Measurements from ENCODE around the gene MAPKAP1.
"Not testable (repeated sequence)": the region's sequence is repeated elsewhere in the genome, so short reads cannot be mapped to it uniquely, and the experiment has no call there.

MAPKAP1 gene

DNA sequence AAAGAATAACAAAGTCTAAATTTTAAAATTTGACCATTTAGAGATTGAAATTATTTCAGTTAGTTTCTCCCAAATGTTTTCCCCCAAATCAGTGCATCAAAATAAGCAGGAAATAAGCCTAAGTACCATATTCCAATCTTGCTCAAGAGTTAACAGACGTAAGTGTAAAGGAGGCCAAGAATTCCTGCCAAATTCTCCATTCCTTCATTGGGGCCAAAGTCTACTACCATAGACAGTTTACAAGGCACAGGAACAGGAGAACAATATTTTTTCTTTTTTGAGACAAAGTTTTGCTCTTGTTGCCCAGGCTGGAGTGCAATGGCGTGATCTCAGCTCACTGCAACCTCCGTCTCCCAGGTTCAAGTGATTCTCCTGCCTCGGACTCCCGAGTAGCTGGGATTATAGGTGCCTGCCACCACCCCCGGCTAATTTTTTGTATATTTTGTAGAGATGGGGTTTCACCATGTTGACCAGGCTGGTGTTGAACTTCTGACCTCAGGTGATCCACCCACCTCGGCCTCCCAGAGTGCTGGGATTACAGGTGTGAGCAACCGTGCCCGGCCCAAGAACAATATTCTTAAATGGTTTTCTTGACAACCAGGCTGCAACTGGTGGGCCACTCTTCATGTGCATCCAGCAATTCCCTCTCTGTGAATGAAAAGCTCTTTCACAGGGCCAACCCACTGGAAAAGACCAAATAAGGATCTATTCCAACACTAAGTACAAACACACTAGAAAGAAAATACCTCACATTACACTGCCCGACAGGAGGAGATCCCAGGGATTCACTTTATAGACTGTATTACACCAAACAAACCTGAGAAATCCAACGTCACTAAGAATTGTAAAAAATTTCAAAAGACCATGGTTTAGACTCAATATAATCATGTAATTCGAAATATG lies 127.7 kb downstream of the MAPKAP1 start:
- DNase-seq (ENCODE audit: extremely low spot score, insufficient read length, low read depth): no peak

DNA sequence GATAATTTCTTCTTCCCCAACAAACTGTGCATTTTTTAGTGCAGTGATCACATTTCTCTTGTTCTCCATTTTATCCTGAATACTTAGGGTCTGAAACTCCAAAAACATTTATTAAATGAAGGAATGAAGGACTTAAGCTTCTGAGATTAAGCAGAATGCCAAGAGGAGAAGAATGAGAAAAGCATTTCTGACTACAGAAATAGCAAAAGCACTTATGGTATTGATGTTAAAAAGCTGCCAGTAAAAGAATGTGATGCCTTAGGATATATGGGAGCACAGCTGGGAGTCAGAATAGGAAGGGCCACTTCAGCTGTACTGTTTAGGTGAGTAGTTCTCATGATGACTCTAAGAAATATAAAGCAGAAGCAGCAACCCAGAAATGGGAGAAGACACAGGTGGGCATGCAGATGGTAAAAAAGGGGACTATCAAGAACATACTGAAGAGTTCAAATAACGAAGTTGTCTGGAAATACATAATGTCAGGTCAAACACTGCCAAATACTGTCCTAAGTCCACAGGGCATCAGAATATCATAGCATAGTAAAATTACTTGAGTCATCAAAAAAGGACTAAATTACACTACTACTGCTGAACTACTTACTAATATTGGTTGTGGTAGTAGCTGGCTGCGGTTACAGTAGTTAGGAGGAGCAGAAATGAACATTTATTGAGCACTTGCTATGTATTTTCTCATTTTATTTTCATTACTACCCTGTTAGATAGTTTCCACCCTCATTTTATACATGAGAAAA lies 132.7 kb downstream of the MAPKAP1 start:
- FAIRE-seq (no peak), DNase-seq (ENCODE audit: extremely low spot score, insufficient read length, low read depth) (no peak)

More for the DNA sequence above, 127.7 kb downstream of the MAPKAP1 start:
- no peak for FAIRE-seq

DNA sequence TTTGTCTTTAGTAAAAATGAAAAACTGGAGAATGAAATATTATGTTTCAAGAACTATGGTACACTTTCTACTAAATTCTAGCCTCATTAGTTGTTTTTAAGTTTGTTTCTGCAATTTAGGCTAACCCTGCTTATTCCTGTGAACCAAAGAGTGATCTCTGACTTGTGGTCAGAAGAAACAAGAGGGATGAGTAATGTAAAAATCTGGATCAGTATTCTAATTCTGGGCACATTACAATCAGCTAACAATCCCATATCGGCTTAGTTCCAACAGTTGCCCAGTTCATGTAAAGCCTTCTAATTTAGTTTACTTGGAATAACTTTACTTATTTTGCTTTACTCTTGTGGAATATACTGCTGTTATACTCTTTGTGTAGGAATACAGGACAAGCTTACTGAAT lies 134.5 kb downstream of the MAPKAP1 start:
- not testable (repeated sequence) for FAIRE-seq; DNase-seq (ENCODE audit: extremely low spot score, insufficient read length, low read depth)

- not testable (repeated sequence) for DNase-seq (ENCODE audit: extremely low spot score, insufficient read length, low read depth); FAIRE-seq
Measured at GRCh38 chr9:125571824-125572223, 135.2 kb downstream of the MAPKAP1 start.

DNA sequence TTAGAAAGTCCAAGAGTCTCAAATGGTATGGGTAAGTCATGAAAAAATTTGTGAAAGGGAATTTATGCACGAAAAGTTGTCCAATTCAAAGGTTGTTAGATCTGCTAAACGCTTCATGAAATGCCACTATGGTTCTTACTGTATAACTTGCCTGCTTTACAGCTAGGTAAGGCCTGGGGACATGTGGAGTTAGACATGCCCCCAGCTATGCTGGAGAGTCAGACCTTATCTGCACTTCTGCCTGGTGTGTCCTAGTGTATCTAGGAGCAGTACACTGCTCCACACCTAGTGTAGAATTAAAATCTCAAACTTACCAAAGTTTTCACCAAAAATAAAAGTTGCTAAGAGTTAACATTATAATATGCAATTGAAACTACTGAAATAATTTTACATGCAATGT lies 136.8 kb downstream of the MAPKAP1 start:
- FAIRE-seq: no peak
- DNase-seq (ENCODE audit: extremely low spot score, insufficient read length, low read depth): no peak

- DNase-seq (ENCODE audit: extremely low spot score, insufficient read length, low read depth) (no peak), FAIRE-seq (no peak)
Measured at GRCh38 chr9:125568621-125569020, 138.4 kb downstream of the MAPKAP1 start.

- FAIRE-seq; DNase-seq (ENCODE audit: extremely low spot score, insufficient read length, low read depth): not testable (repeated sequence)
Measured at GRCh38 chr9:125566051-125566450, 141.0 kb downstream of the MAPKAP1 start.

GRCh38 chr9:125565126-125565525 lies 141.9 kb downstream of the MAPKAP1 start:
- FAIRE-seq (no peak), DNase-seq (ENCODE audit: extremely low spot score, insufficient read length, low read depth) (no peak)

- DNase-seq (ENCODE audit: extremely low spot score, insufficient read length, low read depth) (no peak), FAIRE-seq (no peak)
Measured at GRCh38 chr9:125564631-125565030, 142.4 kb downstream of the MAPKAP1 start.

GRCh38 chr9:125561509-125562148 lies 145.4 kb downstream of the MAPKAP1 start:
- DNase-seq (ENCODE audit: extremely low spot score, insufficient read length, low read depth) (peak; percentile 4), FAIRE-seq (peak; percentile 76)

DNA sequence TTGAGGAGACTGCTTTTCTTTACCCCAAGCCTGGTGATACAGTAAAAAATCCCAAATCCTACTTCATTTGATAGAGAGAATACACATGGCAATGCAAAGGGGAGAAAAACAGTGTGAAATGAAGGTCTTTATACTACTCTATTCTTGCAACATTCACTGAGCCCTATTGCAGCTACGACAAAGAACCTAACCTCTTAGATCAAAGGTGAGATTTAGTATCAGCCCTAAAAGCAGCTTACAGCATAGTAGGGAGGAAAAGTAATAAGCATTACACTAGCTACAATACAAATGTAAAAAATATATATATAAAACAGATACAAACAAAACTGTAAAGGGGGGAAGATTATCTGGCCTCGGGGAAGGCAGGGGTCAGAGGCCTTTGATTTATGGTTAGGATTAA lies 147.1 kb downstream of the MAPKAP1 start:
- FAIRE-seq: no peak
- no peak for DNase-seq (ENCODE audit: extremely low spot score, insufficient read length, low read depth)

DNA sequence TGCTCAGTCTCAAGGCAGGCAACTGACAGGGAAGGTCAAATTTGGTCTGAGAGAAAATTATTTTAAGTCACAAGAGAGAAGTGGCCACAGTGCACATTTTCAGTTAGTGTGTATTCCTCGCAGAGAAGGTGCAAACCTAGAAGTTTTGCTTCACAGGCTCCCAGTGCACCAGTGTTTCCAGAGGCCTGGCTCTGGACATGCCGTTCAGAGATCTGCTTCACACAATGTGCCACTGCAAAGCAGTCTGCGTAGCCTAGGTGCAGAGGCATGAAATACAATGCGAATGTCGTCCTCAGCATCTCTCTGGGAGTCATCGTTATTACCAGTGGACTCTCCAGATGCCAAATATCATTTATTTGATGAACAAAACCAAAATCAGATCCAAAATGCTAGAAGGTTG lies 147.8 kb downstream of the MAPKAP1 start:
- DNase-seq (ENCODE audit: extremely low spot score, insufficient read length, low read depth) (no peak), FAIRE-seq (no peak)

- FAIRE-seq (peak; percentile 87), DNase-seq (ENCODE audit: extremely low spot score, insufficient read length, low read depth) (peak; percentile 50)
Measured at GRCh38 chr9:125558453-125559092, 148.4 kb downstream of the MAPKAP1 start.

DNA sequence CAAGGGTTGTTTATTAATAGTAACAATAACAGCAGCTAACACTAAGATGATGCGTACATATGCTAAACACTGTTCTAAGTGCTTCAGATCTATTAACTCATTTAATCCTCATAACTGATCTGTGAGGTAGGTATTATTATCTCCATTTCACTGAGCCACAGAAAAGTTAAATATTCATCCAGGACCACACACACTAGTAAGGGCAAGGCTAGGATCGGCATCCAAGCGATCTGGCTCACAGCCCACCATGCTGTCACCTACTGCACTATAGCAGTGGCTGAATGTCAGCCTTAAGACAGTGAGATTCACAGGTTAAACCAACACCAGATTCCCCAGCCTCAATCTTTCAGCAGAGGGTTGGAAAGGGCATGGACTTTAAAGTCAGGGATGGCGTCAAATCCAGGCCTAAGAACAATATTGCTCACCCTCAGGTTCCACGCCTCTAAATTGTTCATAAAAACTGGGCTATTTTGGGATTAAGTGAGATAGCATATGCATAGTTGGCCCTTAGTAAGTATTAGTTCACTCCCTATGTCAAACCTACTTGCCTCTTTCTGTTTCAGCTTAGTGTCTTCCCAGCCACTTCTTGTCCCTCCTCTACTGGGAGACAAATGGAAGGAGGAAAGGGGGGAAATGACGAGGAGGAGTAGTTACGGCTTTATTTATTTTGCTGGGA lies 150.8 kb downstream of the MAPKAP1 start:
- no peak for FAIRE-seq
- DNase-seq (ENCODE audit: extremely low spot score, insufficient read length, low read depth): no peak

DNA sequence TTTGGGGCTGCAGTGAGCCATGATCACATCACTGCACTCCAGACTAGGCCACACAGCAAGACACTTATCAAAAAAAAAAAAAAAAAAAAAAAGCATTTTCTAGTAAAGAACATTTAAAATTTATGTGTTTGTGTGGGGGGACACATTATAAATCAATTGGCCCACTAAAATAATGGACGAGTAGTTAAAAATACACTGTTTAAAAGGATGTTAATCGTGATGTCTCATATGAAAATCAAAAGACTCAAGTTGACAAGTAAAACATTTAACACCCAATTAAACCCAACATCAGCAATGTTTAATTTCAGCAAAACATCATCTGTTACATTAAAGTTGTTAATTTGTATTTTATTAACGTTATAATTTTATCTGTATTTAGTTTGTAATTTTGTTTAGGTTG lies 152.3 kb downstream of the MAPKAP1 start:
- FAIRE-seq (no peak), DNase-seq (ENCODE audit: extremely low spot score, insufficient read length, low read depth) (no peak)

DNA sequence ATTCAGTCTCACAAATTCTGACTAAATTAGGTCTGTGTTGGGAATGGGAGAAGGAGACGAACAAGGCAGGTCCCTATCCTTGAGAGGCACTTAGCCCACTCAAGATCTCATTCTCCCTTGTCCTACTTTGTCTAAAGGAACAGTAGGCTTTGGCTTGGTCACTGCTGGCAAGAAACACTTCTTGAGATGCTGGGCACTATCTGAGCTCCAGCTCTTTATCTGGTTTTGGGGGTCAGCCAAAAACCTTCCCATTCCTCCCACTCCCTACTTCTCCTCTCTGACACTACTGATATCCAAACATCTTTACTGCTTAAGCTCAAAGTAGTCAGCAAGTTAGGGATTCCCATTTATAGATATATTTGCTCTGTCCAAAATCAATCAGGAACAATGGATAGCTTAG lies 155.2 kb downstream of the MAPKAP1 start:
- no peak for FAIRE-seq
- no peak for DNase-seq (ENCODE audit: extremely low spot score, insufficient read length, low read depth)

DNA sequence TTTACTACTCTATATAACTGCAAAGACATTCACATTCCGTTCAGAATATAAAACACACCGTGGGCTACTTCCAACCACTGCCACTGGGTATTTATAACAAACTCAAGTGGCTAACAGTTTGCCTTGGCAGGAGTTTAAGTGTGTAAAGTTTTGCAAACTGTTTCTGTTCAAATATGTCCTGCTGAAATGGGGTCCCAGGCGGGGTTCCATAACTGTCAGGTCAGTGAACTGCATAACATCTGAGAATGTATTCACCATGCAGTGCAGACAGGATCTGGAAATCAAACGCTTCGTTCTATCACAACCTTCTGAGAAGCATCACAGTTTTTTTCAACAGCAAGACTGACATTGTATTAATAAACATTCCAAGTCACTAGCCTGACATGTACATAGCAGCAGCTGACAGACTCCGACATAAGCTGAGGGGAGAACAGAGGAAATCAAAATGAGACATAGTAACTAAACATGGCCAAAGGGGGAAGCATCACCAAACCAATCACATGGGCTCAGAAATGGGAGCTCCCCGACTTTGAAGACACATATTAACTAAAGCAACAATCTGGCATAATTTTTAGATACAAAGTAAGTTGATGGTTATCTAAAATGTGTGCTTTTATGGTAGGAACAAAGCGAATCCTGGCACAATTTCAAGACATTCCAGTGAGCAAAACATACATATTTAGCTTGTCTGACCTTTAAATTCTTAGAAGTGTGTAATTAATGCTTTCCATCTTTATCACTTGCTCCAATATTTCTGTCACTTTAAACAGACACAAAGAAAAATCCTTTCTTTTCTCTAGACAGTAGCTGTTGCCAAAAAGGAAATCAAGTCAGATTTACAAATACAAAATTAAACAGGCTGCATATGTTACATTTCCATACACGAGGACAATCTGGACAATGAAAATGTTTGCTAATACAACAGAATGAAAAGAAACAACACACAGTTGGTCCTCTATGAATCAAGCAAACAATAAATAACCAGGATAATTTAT lies 156.8 kb downstream of the MAPKAP1 start:
- no peak for FAIRE-seq

DNA sequence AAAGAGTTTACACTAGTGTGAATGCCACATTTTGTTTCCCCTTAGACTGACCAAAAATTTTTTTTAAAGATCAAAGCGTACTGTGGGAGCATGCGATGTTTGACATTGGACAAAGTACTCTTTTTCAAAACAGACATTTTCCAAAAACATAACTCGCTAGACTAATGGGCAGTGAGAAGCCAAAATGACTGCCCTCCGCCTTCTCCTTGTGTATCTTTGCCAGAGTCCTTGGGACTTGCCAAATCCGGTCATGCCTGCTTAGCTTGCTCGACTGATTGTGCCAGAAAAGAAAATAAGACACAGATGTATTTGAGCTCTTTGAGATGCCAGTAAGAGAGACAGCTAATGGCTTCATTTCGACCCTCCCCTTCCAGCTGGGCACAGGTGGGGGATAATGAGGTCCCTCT lies 157.5 kb downstream of the MAPKAP1 start:
- no peak for FAIRE-seq
- no peak for DNase-seq (ENCODE audit: extremely low spot score, insufficient read length, low read depth)

More for the DNA sequence above, 156.8 kb downstream of the MAPKAP1 start:
- no peak for DNase-seq (ENCODE audit: extremely low spot score, insufficient read length, low read depth)
